IMR-90 (cell line): ENCODE data around the gene PAN3. TPM values are rescaled to one million over a fixed set of nuclear protein-coding genes. Genes with fewer than 3 reads are reported as not detected.

Experiments used
- ATAC-seq: fragments of 200-7000 bp; cut with Tn5 transposase; 2 replicates; pipeline ENCODE4 v1.9.1; 2020; ENCODE audit warnings: low read depth, mild to moderate bottlenecking, moderate library complexity
- BruUV-seq: library from RNA; stranded (reverse); fragments of 400-500 nt; replicated peaks from 2 replicates; lab custom pipeline; 2021; lab: Mats Ljungman, UMichigan
- CTCF ChIA-PET: fragments of 300-600 bp; formaldehyde crosslinking; extraction: SDS; loops from one replicate; lab custom pipeline; 2021; ENCODE audit warnings: antibody characterized with exemption; lab: Yijun Ruan, JAX
- POLR2A ChIA-PET: fragments of 300-600 bp; sonication (Branson Sonifier 250); formaldehyde crosslinking; loops from one replicate; lab custom pipeline; 2022; ENCODE audit warnings: antibody characterized with exemption; ENCODE audit not compliant: unreplicated experiment; lab: Charles Lee
- DNase-seq: peaks from one replicate; pipeline ENCODE4 v3.0.0; 2013
- H2AFZ ChIP-seq: replicated peaks from 2 replicates; pipeline ENCODE3; 2013; ENCODE audit warnings: low read length, mild to moderate bottlenecking; ENCODE audit not compliant: poor library complexity
- H2AK5ac ChIP-seq: 2 replicates; pipeline ENCODE4 v1.6.1; 2013; ENCODE audit warnings: low read depth, low read length, inconsistent platforms
- H2AK9ac ChIP-seq: replicated peaks from 2 replicates; pipeline ENCODE3; 2013; ENCODE audit warnings: mild to moderate bottlenecking, low read depth, low read length, moderate library complexity; ENCODE audit not compliant: poor library complexity
- H2BK120ac ChIP-seq: 2 replicates; pipeline ENCODE4 v1.6.1; 2013; ENCODE audit warnings: low read depth, low read length, inconsistent platforms
- H2BK15ac ChIP-seq: 3 replicates; pipeline ENCODE4 v1.6.1; 2013; ENCODE audit warnings: low read depth, low read length, inconsistent platforms
- H2BK20ac ChIP-seq: 2 replicates; pipeline ENCODE4 v1.6.1; 2013; ENCODE audit warnings: low read depth, mild to moderate bottlenecking, inconsistent platforms, low read length, moderate library complexity
- H2BK5ac ChIP-seq: 2 replicates; pipeline ENCODE4 v1.6.1; 2013; ENCODE audit warnings: mild to moderate bottlenecking, low read depth, low read length, inconsistent platforms; ENCODE audit not compliant: poor library complexity, severe bottlenecking
- H3K14ac ChIP-seq: replicated peaks from 2 replicates; pipeline ENCODE4 v1.6.1; 2013; ENCODE audit warnings: low read depth, low read length, inconsistent platforms
- H3K18ac ChIP-seq: 2 replicates; pipeline ENCODE4 v1.6.1; 2013; ENCODE audit warnings: low read depth, low read length, control low read depth
- H3K23ac ChIP-seq: 2 replicates; pipeline ENCODE4 v1.6.1; 2013; ENCODE audit warnings: low read depth, low read length, inconsistent platforms
- H3K27ac ChIP-seq: 2 replicates; pipeline ENCODE4 v1.5.1; 2013; ENCODE audit warnings: mild to moderate bottlenecking, control low read depth, low read length; ENCODE audit not compliant: insufficient read depth
- H3K27me3 ChIP-seq: 2 replicates; pipeline ENCODE4 v1.6.1; 2013; ENCODE audit warnings: low read length; ENCODE audit not compliant: control insufficient read depth, insufficient read depth
- H3K36me3 ChIP-seq: 2 replicates; pipeline ENCODE4 v1.6.1; 2013; ENCODE audit warnings: low read length, mixed read lengths; ENCODE audit not compliant: control insufficient read depth, insufficient read depth
- H3K4ac ChIP-seq: 2 replicates; pipeline ENCODE4 v1.6.1; 2013; ENCODE audit warnings: low read depth, low read length, inconsistent platforms
- H3K4me1 ChIP-seq: 2 replicates; pipeline ENCODE4 v1.6.1; 2013; ENCODE audit warnings: low read length, mixed read lengths; ENCODE audit not compliant: control insufficient read depth, insufficient read depth
- H3K4me2 ChIP-seq: 2 replicates; pipeline ENCODE4 v1.6.1; 2013; ENCODE audit warnings: low read depth, mild to moderate bottlenecking, control low read depth, low read length, moderate library complexity
- H3K4me3 ChIP-seq: 2 replicates; pipeline ENCODE4 v1.5.1; 2013; ENCODE audit warnings: low read depth, mild to moderate bottlenecking, control low read depth, low read length, moderate library complexity; ENCODE audit not compliant: insufficient read depth
- H3K56ac ChIP-seq: 2 replicates; pipeline ENCODE4 v1.6.1; 2013; ENCODE audit warnings: low read length, inconsistent platforms; ENCODE audit not compliant: insufficient read depth; ENCODE audit errors: extremely low read depth
- H3K79me1 ChIP-seq, 2 experiments: 2 replicates each; pipeline ENCODE4 v1.6.1; 2013; ENCODE audit warnings: low read length in 2 of 2, inconsistent platforms in 1 of 2, low read depth in 1 of 2
- H3K9ac ChIP-seq: 2 replicates; pipeline ENCODE4 v1.6.1; 2013; ENCODE audit warnings: low read depth, low read length, control low read depth
- H3K9me1 ChIP-seq: 2 replicates; pipeline ENCODE4 v1.6.1; 2013; ENCODE audit warnings: low read length, inconsistent platforms; ENCODE audit not compliant: insufficient read depth
- H3K9me3 ChIP-seq: 2 replicates; pipeline ENCODE4 v1.6.1; 2013; ENCODE audit warnings: low read length; ENCODE audit not compliant: control insufficient read depth, insufficient read depth
- H4K20me1 ChIP-seq: 2 replicates; pipeline ENCODE4 v1.6.1; 2013; ENCODE audit warnings: low read length, inconsistent platforms; ENCODE audit not compliant: insufficient read depth
- H4K5ac ChIP-seq: 2 replicates; pipeline ENCODE4 v1.6.1; 2013; ENCODE audit warnings: mild to moderate bottlenecking, low read depth, low read length, control low read depth
- H4K8ac ChIP-seq, 2 experiments: 2 replicates each; pipeline ENCODE4 v1.6.1; 2013; ENCODE audit warnings: low read depth in 2 of 2, low read length in 2 of 2, control low read depth in 1 of 2, inconsistent platforms in 1 of 2
- H4K91ac ChIP-seq: 2 replicates; pipeline ENCODE4 v1.6.1; 2013; ENCODE audit warnings: low read depth, low read length, inconsistent platforms; ENCODE audit not compliant: insufficient read depth
- CHD1 ChIP-seq: IDR thresholded peaks from 2 replicates; pipeline ENCODE4 v1.6.1; 2012; ENCODE audit warnings: low read depth, low read length, improper control_type of control experiment
- CTCF ChIP-seq: conservative IDR thresholded peaks from 2 replicates; pipeline ENCODE4 v1.5.1; 2012; ENCODE audit warnings: mild to moderate bottlenecking, low read depth, low read length, improper control_type of control experiment
- MAFK ChIP-seq: IDR thresholded peaks from 2 replicates; pipeline ENCODE4 v1.6.1; 2012; ENCODE audit warnings: low read depth, low read length, improper control_type of control experiment
- MAZ ChIP-seq: IDR thresholded peaks from 2 replicates; pipeline ENCODE4 v1.6.1; 2012; ENCODE audit warnings: low read depth, mild to moderate bottlenecking, low read length, improper control_type of control experiment, moderate library complexity, borderline replicate concordance
- NFE2L2 ChIP-seq: fragments of 150-350 bp; IDR thresholded peaks from 2 replicates; pipeline ENCODE4 v1.6.1; 2016; ENCODE audit warnings: low read depth, mild to moderate bottlenecking, low read length
- WGBS, 2 experiments: methylation state at CpG; one replicate each; pipeline versions ENCODE4 v1.1.5 to v1.1.7; 2013; ENCODE audit warnings: missing lambda C conversion rate in 2 of 2; ENCODE audit not compliant: insufficient read length in 1 of 2; ENCODE audit errors: extremely low coverage in 2 of 2; 5-methylcytosine and 5-hydroxymethylcytosine counted together
- dilution Hi-C: fragments of 300-500 bp; cut with HindIII; formaldehyde crosslinking; loops from one replicate; pipeline ENCODE4 v1.14.3; 2018; ENCODE audit warnings: low sequenced_read_pairs; ENCODE audit not compliant: unreplicated experiment
- in situ Hi-C: fragments of 300-500 bp; cut with MboI; formaldehyde crosslinking; loops from 3 replicates; pipeline ENCODE4 v1.14.3; 2019; ENCODE audit warnings: low sequenced_read_pairs, inconsistent platforms, mixed read lengths
- intact Hi-C: fragments of 100-400 bp; cut with micrococcal nuclease; formaldehyde crosslinking; loops from 2 replicates; pipeline ENCODE4 v1.10.0; 2022
- polyA plus RNA-seq, 3 experiments: library from polyadenylated mRNA; depleted of rRNA; stranded (reverse); fragments of >200 nt; gene quantifications; 2 replicates each; pipeline ENCODE4 v1.2.3, GENCODE V29; 2012; ENCODE audit warnings: low replicate concordance in 1 of 3
- total RNA-seq: library from RNA; depleted of rRNA; stranded (reverse); fragments of >200 nt; gene quantifications from 2 replicates; pipeline ENCODE4 v1.2.3, GENCODE V29; 2012
- TF ChIP-seq, protein P1 (sequence below): fragments of 150-350 bp; IDR thresholded peaks from 2 replicates; pipeline ENCODE4 v1.6.1; 2016; ENCODE audit warnings: low read depth, mild to moderate bottlenecking, low read length, moderate library complexity, borderline replicate concordance

PAN3 gene
- total and polyA plus RNA-seq, 2 of the 4 experiments (the other 2 are of a cell fraction) = 6.6 to 15.1 TPM

DNA sequence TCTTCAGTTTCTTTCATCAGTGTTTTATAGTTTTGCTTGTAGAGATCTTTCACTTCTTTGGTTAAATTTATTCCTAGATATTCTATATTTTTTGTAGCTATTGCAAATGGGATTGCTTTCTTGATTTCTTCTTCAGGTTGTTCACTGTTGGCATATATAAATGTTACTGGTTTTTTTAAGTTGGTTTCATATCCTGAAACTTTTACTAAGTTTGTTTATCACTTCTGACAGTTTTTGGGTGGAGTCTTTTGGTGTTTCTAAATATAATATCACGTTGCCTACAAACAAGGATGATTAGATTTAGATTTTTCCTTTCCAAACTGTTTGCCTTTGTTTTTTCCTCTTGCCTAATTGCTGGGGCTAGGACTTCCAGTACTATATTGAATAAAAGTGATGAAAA lies 109.7 kb downstream of the PAN3 start:
- Histone ChIP-seq H3K4ac (no peak overlapping the region), H2BK15ac (no peak overlapping the region), H3K4me3 (no peak overlapping the region), H3K9ac (no peak overlapping the region), H3K27me3 (no peaks in the 10 kb centered on the region), H3K9me3 (no peaks in the 10 kb centered on the region), H3K4me1 (no peaks in the 10 kb centered on the region), H3K9me1 (no peaks in the 10 kb centered on the region), H3K36me3 (peaks cover 3% of the 10 kb centered on the region; the same call in 1 of the 2 replicates), H3K4me2 (no peak overlapping the region), H4K5ac (no peak overlapping the region), H3K79me1 (peaks cover 10% of the 10 kb centered on the region in 2 experiments; a peak in 3 of 4 replicates), H2BK20ac (no peak overlapping the region), H4K20me1 (no peaks in the 10 kb centered on the region), H4K91ac (no peak overlapping the region), H3K14ac (no peak overlapping the region), H2AK9ac (no peak overlapping the region), H2AK5ac (no peak overlapping the region), H3K27ac (no peak overlapping the region), H2AFZ (no peak overlapping the region), H2BK5ac (no peak overlapping the region), H3K18ac (no peak overlapping the region), H2BK120ac (no peak overlapping the region), H3K23ac (no peak overlapping the region), H4K8ac (no peak overlapping the region), H3K56ac (no peak overlapping the region)
- TF ChIP-seq MAFK (no peak), CTCF (no peak), MAZ (no peak), NFE2L2 (no peak), CHD1 (no peak)
- TF ChIP-seq, protein P1, sequence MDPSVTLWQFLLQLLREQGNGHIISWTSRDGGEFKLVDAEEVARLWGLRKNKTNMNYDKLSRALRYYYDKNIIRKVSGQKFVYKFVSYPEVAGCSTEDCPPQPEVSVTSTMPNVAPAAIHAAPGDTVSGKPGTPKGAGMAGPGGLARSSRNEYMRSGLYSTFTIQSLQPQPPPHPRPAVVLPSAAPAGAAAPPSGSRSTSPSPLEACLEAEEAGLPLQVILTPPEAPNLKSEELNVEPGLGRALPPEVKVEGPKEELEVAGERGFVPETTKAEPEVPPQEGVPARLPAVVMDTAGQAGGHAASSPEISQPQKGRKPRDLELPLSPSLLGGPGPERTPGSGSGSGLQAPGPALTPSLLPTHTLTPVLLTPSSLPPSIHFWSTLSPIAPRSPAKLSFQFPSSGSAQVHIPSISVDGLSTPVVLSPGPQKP = no peak
- WGBS, 2 experiments = no CpG with 5 or more reads among the region's 1 CpG
- CTCF ChIA-PET = no interaction called here
- no TSS peak for BruUV-seq
- intact Hi-C loops = no loop called here
- DNase-seq = no peak
- POLR2A ChIA-PET = no interaction called here
- dilution Hi-C loops = no loop called here
- ATAC-seq = no peak
- in situ Hi-C loops = no loop called here
